ENCODE data around the gene MOV10.

Gene MOV10

GRCh38 chr1:112665857-112666256 lies 8.6 kb upstream of the MOV10 start:
- H3K27me3 Mint-ChIP-seq = no peaks in the 10 kb centered on the region
- H3K36me3 Mint-ChIP-seq = peaks cover 40% of the 10 kb centered on the region
- H3K4me1 Mint-ChIP-seq = peaks cover 30% of the 10 kb centered on the region
- peak overlapping the region; percentile 59 for H3K27ac Mint-ChIP-seq
- no peak overlapping the region for H3K4me3 Mint-ChIP-seq
- H3K9me3 Mint-ChIP-seq = no peaks in the 10 kb centered on the region

GRCh38 chr1:112666946-112667345 lies 7.5 kb upstream of the MOV10 start:
- H3K4me1 Mint-ChIP-seq = peaks cover 30% of the 10 kb centered on the region
- no peak overlapping the region for H3K4me3 Mint-ChIP-seq
- H3K27me3 Mint-ChIP-seq = no peaks in the 10 kb centered on the region
- H3K27ac Mint-ChIP-seq = peak overlapping the region; percentile 91
- H3K36me3 Mint-ChIP-seq = peaks cover 40% of the 10 kb centered on the region
- no peaks in the 10 kb centered on the region for H3K9me3 Mint-ChIP-seq

GRCh38 chr1:112672009-112672408 lies 2.5 kb upstream of the MOV10 start:
- H3K4me1 Mint-ChIP-seq = peaks cover 61% of the 10 kb centered on the region
- peaks cover 36% of the 10 kb centered on the region for H3K36me3 Mint-ChIP-seq
- H3K27me3 Mint-ChIP-seq = no peaks in the 10 kb centered on the region
- H3K4me3 Mint-ChIP-seq = no peak overlapping the region
- H3K9me3 Mint-ChIP-seq = no peaks in the 10 kb centered on the region
- no peak overlapping the region for H3K27ac Mint-ChIP-seq

GRCh38 chr1:112672842-112673241 lies 1.6 kb upstream of the MOV10 start:
- Mint-ChIP-seq H3K4me1 (peaks cover 62% of the 10 kb centered on the region), H3K4me3 (peak overlapping the region; percentile 24), H3K9me3 (no peaks in the 10 kb centered on the region), H3K27me3 (no peaks in the 10 kb centered on the region), H3K36me3 (peaks cover 31% of the 10 kb centered on the region), H3K27ac (peak overlapping the region; percentile 6)

GRCh38 chr1:112673592-112674439 lies 643 bp upstream of the MOV10 start:
- peak overlapping the region; percentile 93 for H3K27ac Mint-ChIP-seq
- H3K4me3 Mint-ChIP-seq = peak overlapping the region; percentile 93
- H3K4me1 Mint-ChIP-seq = peaks cover 61% of the 10 kb centered on the region
- H3K9me3 Mint-ChIP-seq = no peaks in the 10 kb centered on the region
- H3K27me3 Mint-ChIP-seq = no peaks in the 10 kb centered on the region
- H3K36me3 Mint-ChIP-seq = peaks cover 22% of the 10 kb centered on the region

GRCh38 chr1:112674986-112675727 lies 698 bp downstream of the MOV10 start:
- H3K4me1 Mint-ChIP-seq = peaks cover 56% of the 10 kb centered on the region
- no peaks in the 10 kb centered on the region for H3K27me3 Mint-ChIP-seq
- H3K9me3 Mint-ChIP-seq = no peaks in the 10 kb centered on the region
- H3K27ac Mint-ChIP-seq = peak overlapping the region; percentile 93
- peak overlapping the region; percentile 93 for H3K4me3 Mint-ChIP-seq
- H3K36me3 Mint-ChIP-seq = peaks cover 15% of the 10 kb centered on the region

- H3K4me1 Mint-ChIP-seq = peaks cover 56% of the 10 kb centered on the region
- peak overlapping the region; percentile 66 for H3K27ac Mint-ChIP-seq
- H3K36me3 Mint-ChIP-seq = peaks cover 9% of the 10 kb centered on the region
Measured at GRCh38 chr1:112675728-112676381, 1.4 kb downstream of the MOV10 start.

GRCh38 chr1:112676543-112676942 lies 2.1 kb downstream of the MOV10 start:
- Mint-ChIP-seq H3K36me3 (peaks cover 6% of the 10 kb centered on the region), H3K27me3 (no peaks in the 10 kb centered on the region), H3K4me1 (peaks cover 56% of the 10 kb centered on the region), H3K4me3 (peak overlapping the region; percentile 77), H3K9me3 (no peaks in the 10 kb centered on the region), H3K27ac (peak overlapping the region; percentile 11)

More at GRCh38 chr1:112675728-112676381, 1.4 kb downstream of the MOV10 start:
- no peaks in the 10 kb centered on the region for H3K27me3 Mint-ChIP-seq
- H3K4me3 Mint-ChIP-seq = peak overlapping the region; percentile 77
- H3K9me3 Mint-ChIP-seq = no peaks in the 10 kb centered on the region

GRCh38 chr1:112677501-112677900 lies 3.0 kb downstream of the MOV10 start:
- Mint-ChIP-seq H3K36me3 (peaks cover 7% of the 10 kb centered on the region), H3K9me3 (no peaks in the 10 kb centered on the region), H3K4me3 (no peak overlapping the region), H3K4me1 (peaks cover 56% of the 10 kb centered on the region), H3K27me3 (no peaks in the 10 kb centered on the region), H3K27ac (no peak overlapping the region)

GRCh38 chr1:112678605-112679004 lies 4.1 kb downstream of the MOV10 start:
- peaks cover 7% of the 10 kb centered on the region for H3K36me3 Mint-ChIP-seq
- H3K9me3 Mint-ChIP-seq = no peaks in the 10 kb centered on the region
- H3K27me3 Mint-ChIP-seq = no peaks in the 10 kb centered on the region
- peaks cover 47% of the 10 kb centered on the region for H3K4me1 Mint-ChIP-seq
- no peak overlapping the region for H3K4me3 Mint-ChIP-seq
- no peak overlapping the region for H3K27ac Mint-ChIP-seq

GRCh38 chr1:112685913-112686312 lies 11.5 kb downstream of the MOV10 start:
- Mint-ChIP-seq H3K27ac (no peak overlapping the region), H3K9me3 (no peaks in the 10 kb centered on the region), H3K36me3 (peaks cover 6% of the 10 kb centered on the region), H3K27me3 (no peaks in the 10 kb centered on the region), H3K4me3 (no peak overlapping the region), H3K4me1 (peaks cover 8% of the 10 kb centered on the region)

GRCh38 chr1:112686417-112686816 lies 12.0 kb downstream of the MOV10 start:
- peaks cover 8% of the 10 kb centered on the region for H3K4me1 Mint-ChIP-seq
- peaks cover 6% of the 10 kb centered on the region for H3K36me3 Mint-ChIP-seq
- H3K27me3 Mint-ChIP-seq = no peaks in the 10 kb centered on the region
- no peak overlapping the region for H3K4me3 Mint-ChIP-seq
- H3K9me3 Mint-ChIP-seq = no peaks in the 10 kb centered on the region
- H3K27ac Mint-ChIP-seq = peak overlapping the region; percentile 38

GRCh38 chr1:112686835-112687234 lies 12.4 kb downstream of the MOV10 start:
- Mint-ChIP-seq H3K27me3 (no peaks in the 10 kb centered on the region), H3K4me1 (peaks cover 8% of the 10 kb centered on the region), H3K9me3 (no peaks in the 10 kb centered on the region), H3K4me3 (no peak overlapping the region), H3K27ac (peak overlapping the region; percentile 38), H3K36me3 (peaks cover 9% of the 10 kb centered on the region)

GRCh38 chr1:112687361-112687760 lies 12.9 kb downstream of the MOV10 start:
- no peaks in the 10 kb centered on the region for H3K9me3 Mint-ChIP-seq
- H3K27ac Mint-ChIP-seq = no peak overlapping the region
- no peak overlapping the region for H3K4me3 Mint-ChIP-seq
- peaks cover 14% of the 10 kb centered on the region for H3K36me3 Mint-ChIP-seq
- H3K4me1 Mint-ChIP-seq = peaks cover 8% of the 10 kb centered on the region
- no peaks in the 10 kb centered on the region for H3K27me3 Mint-ChIP-seq

GRCh38 chr1:112687785-112688496 lies 13.5 kb downstream of the MOV10 start:
- Mint-ChIP-seq H3K4me3 (no peak overlapping the region), H3K27ac (peak overlapping the region; percentile 60), H3K4me1 (peaks cover 8% of the 10 kb centered on the region), H3K36me3 (peaks cover 17% of the 10 kb centered on the region), H3K27me3 (no peaks in the 10 kb centered on the region), H3K9me3 (no peaks in the 10 kb centered on the region)

All from activated naive CD4-positive, alpha-beta T cell treated with anti-CD3 and anti-CD28 coated beads, Interleukin-2, amount 50 U/mL, for 24 hours (primary cell).